Measurements from ENCODE around the gene CDYL2.

CDYL2 gene

DNA sequence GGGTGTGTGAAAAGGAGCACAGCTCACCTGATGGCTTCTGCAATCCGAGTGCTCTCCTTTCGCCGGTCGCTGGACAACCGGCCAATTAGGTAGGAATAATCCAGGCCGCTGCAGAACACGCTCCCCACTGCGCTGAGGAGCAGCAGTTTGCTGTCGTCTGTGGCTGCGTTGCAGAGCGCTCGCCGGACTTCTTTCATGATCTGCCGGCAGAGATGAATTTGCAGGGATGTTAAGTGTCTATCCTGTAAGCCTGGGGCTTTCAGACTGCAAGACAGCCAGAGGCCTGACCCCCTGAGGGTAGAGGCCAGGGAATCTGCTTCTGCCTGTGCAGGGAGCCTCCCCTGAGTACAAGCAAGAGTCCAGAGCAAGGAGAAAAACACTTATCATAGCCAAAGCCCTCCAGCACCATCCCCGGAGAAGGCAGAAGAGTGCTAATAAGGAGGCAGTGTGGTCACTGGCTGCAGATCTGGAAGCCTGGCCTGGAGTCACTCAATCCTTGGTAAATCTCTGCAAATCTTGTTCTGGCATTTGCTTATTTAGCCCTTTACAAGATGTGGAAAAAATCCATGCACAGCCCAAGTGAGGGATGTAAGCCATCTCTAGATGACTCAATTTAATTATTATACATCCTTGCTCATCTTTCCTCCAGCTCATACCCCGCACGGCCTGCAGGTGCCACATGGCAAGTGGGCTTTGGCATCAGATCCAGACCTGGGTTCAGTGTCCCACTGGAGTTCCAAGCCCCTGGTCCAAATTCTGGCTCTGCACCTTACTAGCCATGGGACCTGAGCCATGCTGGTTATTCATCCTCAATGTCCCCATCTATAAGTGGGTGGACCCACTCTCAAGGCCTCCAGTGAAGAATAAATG, 183.4 kb downstream of the CDYL2 start:
- DNase-seq (ENCODE audit: low spot score in 2 of 2) (no peak), ATAC-seq (ENCODE audit: low read depth) (no peak)
- Mint-ChIP-seq H3K4me1 (no peaks in the 10 kb centered on the region), H3K9me3 (peaks cover 4% of the 10 kb centered on the region), H3K36me3 (peaks cover 11% of the 10 kb centered on the region), H3K4me3 (no peak overlapping the region), H3K27ac (no peak overlapping the region), H3K27me3 (no peaks in the 10 kb centered on the region)

DNA sequence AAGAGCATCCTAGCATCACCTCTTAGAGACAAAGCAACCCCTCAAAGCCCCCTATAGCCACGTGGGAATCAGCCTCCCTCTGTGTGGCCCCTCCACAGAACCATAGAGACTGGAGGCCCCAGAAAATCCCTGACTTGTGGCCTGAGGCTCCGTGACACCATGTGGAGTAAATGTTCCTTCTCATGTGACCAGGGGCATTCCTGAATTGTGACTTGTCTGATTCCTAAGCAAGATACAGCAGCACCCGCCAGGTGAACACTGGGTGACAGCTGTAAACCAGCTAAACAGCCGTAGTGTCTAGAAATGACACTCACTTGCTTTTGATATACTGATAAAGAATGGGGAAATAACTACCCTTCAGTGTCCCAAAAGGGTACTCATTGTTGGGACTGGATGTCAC, 184.6 kb downstream of the CDYL2 start:
- DNase-seq (ENCODE audit: low spot score in 2 of 2) (no peak), ATAC-seq (ENCODE audit: low read depth) (no peak)
- Mint-ChIP-seq H3K4me3 (no peak overlapping the region), H3K9me3 (peaks cover 4% of the 10 kb centered on the region), H3K27ac (no peak overlapping the region), H3K36me3 (peaks cover 10% of the 10 kb centered on the region), H3K4me1 (no peaks in the 10 kb centered on the region), H3K27me3 (no peaks in the 10 kb centered on the region)

DNA sequence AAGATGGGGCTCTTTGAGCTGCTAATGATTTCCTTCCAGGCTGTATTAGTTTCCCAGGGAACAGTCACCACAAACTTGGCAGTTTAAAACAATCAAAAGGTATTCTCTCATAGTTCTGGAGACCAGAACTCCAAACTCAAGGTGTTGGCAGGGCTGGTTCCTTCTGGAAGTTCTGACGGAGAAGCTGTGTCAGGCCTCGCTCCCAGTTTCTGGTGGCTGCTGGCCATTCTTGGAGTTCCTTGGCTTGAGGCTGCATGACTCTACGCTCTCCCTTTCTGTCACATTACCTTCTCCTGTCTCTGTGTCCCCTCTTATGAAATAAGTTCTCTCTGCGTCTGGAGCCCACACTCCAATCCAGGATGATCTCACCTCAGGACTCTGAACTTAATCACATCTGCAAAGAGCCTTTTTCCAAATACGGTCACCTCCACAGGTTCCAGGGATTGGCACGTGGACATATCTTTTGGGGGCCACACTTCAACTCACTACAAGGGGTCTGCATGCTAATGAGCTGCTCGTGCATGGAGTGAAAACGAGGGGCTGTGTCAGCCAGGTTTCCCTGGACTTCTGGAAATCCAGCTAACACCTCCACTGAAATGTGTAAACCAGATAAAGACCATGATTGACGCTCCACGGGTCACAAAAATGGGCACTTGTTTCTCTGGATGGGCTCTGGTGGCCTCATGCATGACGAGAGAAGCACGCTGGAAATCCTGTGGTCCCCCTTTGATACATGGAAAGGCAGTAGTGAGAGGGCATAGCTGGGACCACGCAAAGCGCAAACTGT, 185.3 kb downstream of the CDYL2 start:
- ATAC-seq (ENCODE audit: low read depth) (no peak), DNase-seq (ENCODE audit: low spot score in 2 of 2) (no peak)
- Mint-ChIP-seq H3K36me3 (peaks cover 5% of the 10 kb centered on the region), H3K4me1 (no peaks in the 10 kb centered on the region), H3K27me3 (no peaks in the 10 kb centered on the region), H3K4me3 (no peak overlapping the region), H3K9me3 (no peaks in the 10 kb centered on the region), H3K27ac (no peak overlapping the region)

DNA sequence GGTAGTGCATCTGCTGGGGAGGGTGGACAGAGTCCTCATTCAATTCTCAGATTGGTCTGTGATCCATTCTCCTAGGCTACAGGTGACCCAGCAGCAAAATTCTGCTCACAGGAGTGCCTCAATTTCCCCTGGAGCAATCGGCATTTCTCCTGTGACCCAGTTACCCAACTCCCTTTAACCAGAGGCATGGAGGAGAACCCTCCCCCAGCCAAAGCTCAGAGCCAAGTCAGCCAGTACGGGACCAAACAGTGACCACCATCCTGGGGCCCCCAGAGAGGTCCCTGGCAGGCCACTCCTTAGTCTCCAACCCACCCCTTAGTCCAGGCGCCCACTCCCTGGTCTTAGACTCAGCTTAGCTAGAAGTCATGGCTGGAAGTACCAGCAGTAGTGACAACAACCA, 188.0 kb downstream of the CDYL2 start:
- no peaks in the 10 kb centered on the region for H3K4me1 Mint-ChIP-seq
- no peaks in the 10 kb centered on the region for H3K27me3 Mint-ChIP-seq
- DNase-seq (ENCODE audit: low spot score in 2 of 2) (no peak), ATAC-seq (ENCODE audit: low read depth) (no peak)
- no peaks in the 10 kb centered on the region for H3K9me3 Mint-ChIP-seq
- peaks cover 7% of the 10 kb centered on the region for H3K36me3 Mint-ChIP-seq
- H3K4me3 Mint-ChIP-seq, result no peak overlapping the region
- no peak overlapping the region for H3K27ac Mint-ChIP-seq

DNA sequence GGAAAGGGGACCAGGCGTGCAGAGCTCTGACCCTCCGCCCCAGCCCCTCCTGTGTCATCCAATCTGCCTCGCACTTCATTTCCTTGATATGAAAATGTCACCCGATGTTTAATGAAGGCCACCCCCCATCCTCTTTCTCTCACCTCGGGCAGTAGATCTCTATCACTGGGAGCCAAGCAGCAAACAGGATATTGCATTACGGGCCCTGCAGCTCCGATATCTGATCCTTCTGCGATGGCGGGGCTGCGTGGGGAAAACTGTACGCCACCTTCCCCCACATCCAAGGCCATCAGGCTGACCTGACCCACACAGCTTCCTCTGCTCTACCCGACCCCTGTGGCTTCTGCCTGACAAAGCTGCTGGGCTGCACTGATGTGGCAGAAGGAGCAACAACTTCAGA, 188.7 kb downstream of the CDYL2 start:
- no peak for ATAC-seq (ENCODE audit: low read depth)
- Mint-ChIP-seq H3K36me3 (peaks cover 7% of the 10 kb centered on the region), H3K27me3 (no peaks in the 10 kb centered on the region), H3K9me3 (no peaks in the 10 kb centered on the region), H3K4me3 (no peak overlapping the region), H3K4me1 (no peaks in the 10 kb centered on the region), H3K27ac (no peak overlapping the region)
- no peak for DNase-seq (ENCODE audit: low spot score in 2 of 2)

DNA sequence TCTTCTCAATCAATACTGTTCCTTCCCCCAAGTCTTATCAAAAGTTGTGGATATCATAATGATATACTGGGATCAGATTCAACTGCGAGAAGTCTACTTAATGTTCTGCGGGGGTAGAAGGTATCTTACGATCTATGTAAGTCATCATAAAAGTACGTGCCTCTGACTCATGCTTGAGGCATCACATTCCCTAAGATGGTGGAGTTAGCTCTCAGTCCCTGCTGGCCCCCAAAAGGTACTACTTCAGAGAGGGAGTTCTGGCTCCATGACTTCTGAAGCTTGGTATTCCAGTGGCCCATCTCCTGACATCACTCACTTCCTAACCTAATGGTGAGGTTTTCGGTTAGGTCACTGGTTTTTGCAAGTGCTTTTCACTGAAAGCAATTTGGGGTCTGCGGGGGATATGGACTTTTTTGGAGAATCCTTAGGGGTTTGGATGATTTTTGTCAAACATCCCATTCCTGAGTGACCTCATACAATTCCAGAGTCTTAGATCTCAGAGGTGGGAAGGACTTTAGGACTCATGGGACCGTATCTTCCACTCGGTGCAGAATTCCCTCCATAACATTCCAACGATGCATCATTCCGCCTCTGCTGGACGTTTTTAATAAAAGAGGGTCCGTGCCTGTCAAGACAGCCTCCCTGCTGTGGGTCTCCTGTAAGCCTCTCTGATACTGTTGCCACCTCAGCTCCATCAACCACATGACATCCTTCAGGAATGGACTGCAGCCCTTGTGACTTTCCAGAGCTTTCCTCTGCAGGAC, 189.3 kb downstream of the CDYL2 start:
- no peak overlapping the region for H3K4me3 Mint-ChIP-seq
- H3K36me3 Mint-ChIP-seq, result peaks cover 7% of the 10 kb centered on the region
- no peak for DNase-seq (ENCODE audit: low spot score in 2 of 2)
- no peaks in the 10 kb centered on the region for H3K4me1 Mint-ChIP-seq
- H3K27ac Mint-ChIP-seq, result no peak overlapping the region
- no peaks in the 10 kb centered on the region for H3K9me3 Mint-ChIP-seq
- H3K27me3 Mint-ChIP-seq, result no peaks in the 10 kb centered on the region
- no peak for ATAC-seq (ENCODE audit: low read depth)

DNA sequence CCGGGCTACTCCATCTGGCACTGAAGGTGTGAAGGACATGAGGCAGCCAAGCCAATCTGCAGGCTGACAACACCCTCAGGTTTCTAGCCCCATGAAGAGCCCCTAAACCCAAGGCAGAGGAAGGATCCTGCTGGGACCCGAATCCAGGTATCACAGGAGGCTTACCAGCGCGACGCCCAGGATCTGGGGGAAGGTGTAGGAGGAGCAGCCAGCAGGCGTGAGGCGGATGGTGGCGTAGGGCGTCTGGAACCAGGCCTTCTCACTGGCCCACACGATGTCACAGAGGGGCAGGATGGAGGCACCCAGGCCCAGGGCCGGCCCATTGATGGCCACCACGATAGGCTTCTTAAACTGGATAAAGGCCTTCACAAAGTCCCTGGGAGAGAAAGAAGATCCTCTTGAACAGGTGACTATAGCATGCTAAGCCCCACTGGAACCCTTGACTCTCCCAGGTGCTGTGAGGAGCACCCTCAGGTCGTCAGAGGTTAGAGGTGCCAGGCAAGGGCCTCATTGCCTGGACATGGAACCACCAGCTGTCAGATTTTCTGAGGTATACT, 191.9 kb downstream of the CDYL2 start:
- no peaks in the 10 kb centered on the region for H3K27me3 Mint-ChIP-seq
- H3K9me3 Mint-ChIP-seq, result no peaks in the 10 kb centered on the region

DNA sequence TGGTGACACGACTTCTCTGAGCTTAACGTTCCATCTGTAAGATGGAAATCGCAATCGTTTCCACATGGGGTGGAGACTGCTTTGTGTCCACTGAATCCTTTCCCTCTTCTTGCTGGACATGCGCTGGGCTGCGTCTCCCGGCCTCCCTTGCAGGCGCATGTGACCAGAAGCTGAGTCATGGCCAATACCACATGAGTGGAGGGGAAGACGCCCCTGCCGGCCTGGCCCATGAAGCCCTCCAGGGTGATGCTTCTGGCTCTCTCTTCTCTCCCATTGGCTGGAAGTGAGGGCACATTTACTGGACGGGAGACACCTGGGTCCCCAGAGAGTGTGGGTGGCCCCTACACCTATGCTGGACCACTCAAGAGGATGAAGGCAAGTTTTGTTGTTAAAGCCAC, 192.5 kb downstream of the CDYL2 start:
- no peak overlapping the region for H3K4me3 Mint-ChIP-seq
- H3K9me3 Mint-ChIP-seq, result no peaks in the 10 kb centered on the region
- H3K27ac Mint-ChIP-seq, result no peak overlapping the region
- peaks cover 13% of the 10 kb centered on the region for H3K36me3 Mint-ChIP-seq
- no peaks in the 10 kb centered on the region for H3K27me3 Mint-ChIP-seq
- no peak for DNase-seq (ENCODE audit: low spot score in 2 of 2)
- no peak for ATAC-seq (ENCODE audit: low read depth)
- no peaks in the 10 kb centered on the region for H3K4me1 Mint-ChIP-seq

More for the DNA sequence above, 191.9 kb downstream of the CDYL2 start:
- Mint-ChIP-seq H3K27ac (no peak overlapping the region), H3K4me3 (no peak overlapping the region), H3K36me3 (peaks cover 7% of the 10 kb centered on the region), H3K4me1 (no peaks in the 10 kb centered on the region)
- ATAC-seq (ENCODE audit: low read depth) (no peak), DNase-seq (ENCODE audit: low spot score in 2 of 2) (no peak)

DNA sequence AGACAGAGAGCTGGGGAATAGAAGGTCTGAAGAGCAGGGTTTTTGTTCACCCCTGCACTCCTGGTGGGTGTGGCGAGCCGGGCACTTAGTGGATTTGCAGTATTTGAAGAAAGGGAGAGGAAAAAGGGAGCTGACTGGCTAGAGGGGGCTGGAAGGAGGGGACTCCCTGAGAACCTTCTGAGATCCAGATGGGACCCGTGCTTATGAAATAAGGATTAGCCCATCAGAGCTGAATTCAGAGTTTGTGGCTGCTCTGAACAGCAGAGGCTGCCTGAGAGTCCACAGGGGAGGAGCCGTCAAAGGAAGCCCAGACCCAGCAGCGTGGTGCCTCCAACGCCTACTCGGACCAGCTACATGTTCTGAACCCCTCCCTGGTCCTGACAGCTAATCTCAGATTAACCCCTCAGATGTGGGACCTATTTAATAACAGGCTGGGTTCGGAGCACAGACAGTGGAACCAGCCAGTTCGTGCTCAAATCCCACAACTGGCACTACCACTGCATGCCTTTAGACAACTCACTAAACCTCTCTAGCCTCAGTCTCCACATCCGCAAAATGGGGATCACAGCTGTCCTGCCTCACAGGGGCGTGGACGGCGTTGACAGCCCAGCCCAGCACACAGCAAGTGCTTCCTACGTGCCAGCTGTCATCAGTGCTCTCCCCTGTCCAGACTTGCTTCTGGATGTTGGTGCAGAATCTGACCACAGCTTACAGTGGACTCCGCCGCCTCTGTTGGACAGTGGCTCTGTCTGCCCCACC, 193.0 kb downstream of the CDYL2 start:
- no peak for ATAC-seq (ENCODE audit: low read depth)
- DNase-seq (ENCODE audit: low spot score in 2 of 2), result no peak
- no peaks in the 10 kb centered on the region for H3K27me3 Mint-ChIP-seq
- H3K4me3 Mint-ChIP-seq, result no peak overlapping the region
- no peak overlapping the region for H3K27ac Mint-ChIP-seq
- peaks cover 6% of the 10 kb centered on the region for H3K4me1 Mint-ChIP-seq
- peaks cover 6% of the 10 kb centered on the region for H3K9me3 Mint-ChIP-seq
- peaks cover 18% of the 10 kb centered on the region for H3K36me3 Mint-ChIP-seq

DNA sequence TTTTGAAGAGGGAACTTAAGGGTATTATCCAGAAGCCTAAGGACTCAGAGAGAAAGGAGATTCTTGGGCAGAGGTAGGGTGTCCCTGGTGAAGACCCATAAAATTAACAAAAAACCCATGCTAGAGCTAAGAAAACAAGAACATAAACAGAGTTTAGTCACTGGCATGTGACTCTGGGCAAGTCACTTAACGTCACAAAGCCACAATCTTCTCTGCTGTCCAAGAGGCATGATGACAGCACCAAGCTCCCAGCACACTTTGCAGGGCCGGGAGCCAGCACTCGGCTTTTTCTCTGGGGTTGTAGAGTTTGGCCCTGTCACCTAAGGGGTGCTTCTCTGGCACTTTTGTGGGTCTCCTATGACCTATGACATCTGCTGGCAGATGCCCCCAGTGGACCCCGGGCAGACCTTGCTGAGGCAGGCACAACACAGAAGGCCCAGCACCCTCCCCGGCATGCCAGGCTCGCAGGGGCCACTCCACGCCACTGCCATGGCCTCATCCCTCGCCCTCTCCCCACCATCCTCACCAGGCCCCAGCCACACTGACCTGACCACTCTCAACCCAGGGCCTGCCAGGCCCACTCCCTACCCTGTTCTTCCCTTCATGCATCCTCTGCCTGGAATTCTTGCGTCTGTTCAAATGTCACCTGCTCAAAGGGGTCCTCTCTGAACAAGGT, 193.8 kb downstream of the CDYL2 start:
- no peak overlapping the region for H3K27ac Mint-ChIP-seq
- H3K36me3 Mint-ChIP-seq, result peaks cover 17% of the 10 kb centered on the region
- ATAC-seq (ENCODE audit: low read depth) (no peak), DNase-seq (ENCODE audit: low spot score in 2 of 2) (no peak)
- H3K27me3 Mint-ChIP-seq, result no peaks in the 10 kb centered on the region
- H3K9me3 Mint-ChIP-seq, result peaks cover 8% of the 10 kb centered on the region
- peaks cover 8% of the 10 kb centered on the region for H3K4me1 Mint-ChIP-seq
- no peak overlapping the region for H3K4me3 Mint-ChIP-seq

DNA sequence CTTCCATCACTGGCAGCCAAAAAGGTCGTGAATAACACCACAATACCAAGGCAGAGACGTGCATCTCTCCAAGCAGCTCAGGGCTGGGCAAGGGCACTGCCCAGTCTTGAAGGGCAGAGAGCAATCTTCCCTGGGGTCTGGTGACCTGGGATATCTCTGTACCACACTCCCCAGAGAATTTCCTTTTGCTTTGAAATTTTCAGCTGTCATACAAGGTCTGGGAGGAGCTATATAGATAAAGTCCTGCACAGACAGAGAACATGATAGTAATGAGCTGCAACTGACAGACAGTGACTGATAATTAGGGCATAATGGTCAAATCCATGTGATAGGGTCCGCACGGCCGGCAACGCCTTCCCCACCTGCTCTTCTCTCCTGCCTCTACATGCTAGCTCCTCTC, 195.5 kb downstream of the CDYL2 start:
- no peak for ATAC-seq (ENCODE audit: low read depth)
- H3K9me3 Mint-ChIP-seq, result peaks cover 8% of the 10 kb centered on the region
- no peak overlapping the region for H3K4me3 Mint-ChIP-seq
- no peak for DNase-seq (ENCODE audit: low spot score in 2 of 2)
- peaks cover 17% of the 10 kb centered on the region for H3K36me3 Mint-ChIP-seq
- peaks cover 10% of the 10 kb centered on the region for H3K4me1 Mint-ChIP-seq
- no peaks in the 10 kb centered on the region for H3K27me3 Mint-ChIP-seq
- peak overlapping the region; percentile 16 for H3K27ac Mint-ChIP-seq

DNA sequence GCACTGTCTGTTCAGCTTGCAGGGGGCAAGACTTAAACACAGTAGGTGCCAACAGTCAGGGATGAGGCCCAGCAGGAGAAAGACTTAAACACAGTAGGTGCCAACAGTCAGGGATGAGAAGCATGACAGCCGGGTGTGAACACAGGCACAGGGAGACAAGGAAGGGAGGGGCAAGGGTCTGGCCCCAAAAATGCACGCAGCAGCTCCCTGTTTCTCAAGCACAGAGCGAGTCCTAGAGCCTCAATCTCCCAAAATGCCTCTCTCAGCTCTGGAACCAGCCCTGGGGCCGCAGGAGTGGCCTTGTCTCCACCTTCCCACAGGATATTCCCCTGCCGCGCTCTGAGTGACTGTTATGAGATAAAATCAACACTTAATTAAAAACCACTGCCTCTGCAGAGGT, 197.2 kb downstream of the CDYL2 start:
- Mint-ChIP-seq H3K4me1 (peaks cover 10% of the 10 kb centered on the region), H3K9me3 (peaks cover 8% of the 10 kb centered on the region), H3K4me3 (no peak overlapping the region), H3K27me3 (no peaks in the 10 kb centered on the region), H3K36me3 (peaks cover 17% of the 10 kb centered on the region), H3K27ac (no peak overlapping the region)
- ATAC-seq (ENCODE audit: low read depth) (no peak), DNase-seq (ENCODE audit: low spot score in 2 of 2) (no peak)

DNA sequence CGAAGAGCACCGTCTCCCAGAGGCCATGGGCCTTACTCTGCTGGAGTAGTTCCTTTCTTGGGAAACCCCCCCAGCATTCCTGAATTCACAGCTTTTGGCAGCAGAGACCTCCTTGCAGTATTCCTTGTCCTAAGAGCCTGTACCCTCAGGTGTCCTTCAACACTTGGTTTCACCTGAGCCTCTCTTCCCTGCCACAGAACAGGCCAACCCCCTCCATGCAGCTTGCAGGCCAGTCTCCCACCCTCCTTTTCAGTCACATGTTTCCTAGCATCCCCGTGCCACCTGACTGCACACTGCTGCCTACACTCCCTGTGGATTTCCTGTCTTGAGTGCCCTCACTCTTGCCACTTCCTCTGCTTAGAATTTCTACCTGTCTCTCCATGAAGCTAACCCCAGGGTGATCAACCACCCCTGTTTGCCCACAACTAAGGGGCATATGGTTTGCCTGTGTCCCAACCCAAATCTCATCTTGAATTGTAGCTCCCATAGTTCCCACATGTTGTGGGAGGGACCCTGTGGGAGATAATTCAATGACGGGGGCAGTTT, 198.1 kb downstream of the CDYL2 start:
- Mint-ChIP-seq H3K27me3 (no peaks in the 10 kb centered on the region), H3K4me1 (peaks cover 10% of the 10 kb centered on the region), H3K9me3 (peaks cover 8% of the 10 kb centered on the region), H3K4me3 (no peak overlapping the region), H3K27ac (no peak overlapping the region), H3K36me3 (peaks cover 15% of the 10 kb centered on the region)
- DNase-seq (ENCODE audit: low spot score in 2 of 2) (no peak), ATAC-seq (ENCODE audit: low read depth) (no peak)

All from memory B cell (primary cell).